WERI-Rb-1 (cell line): ENCODE data around the gene GPS2.

Experiments
- DNase-seq: peaks from one replicate; pipeline ENCODE4 v3.0.0-alpha.2; 2020
- H3K27ac ChIP-seq: fragments of 250-450 bp; sonication (Bioruptor Pico); 2 replicates; pipeline ENCODE4 v1.5.1; 2020; ENCODE audit warnings: mild to moderate bottlenecking, moderate library complexity
- H3K27me3 ChIP-seq: fragments of 250-450 bp; sonication (Bioruptor Pico); 2 replicates; pipeline ENCODE4 v1.5.1; 2021; ENCODE audit warnings: mild to moderate bottlenecking, low read depth, moderate library complexity; ENCODE audit not compliant: insufficient read depth, severe bottlenecking
- H3K36me3 ChIP-seq: fragments of 250-450 bp; sonication (Bioruptor Pico); 2 replicates; pipeline ENCODE4 v1.5.1; 2020; ENCODE audit warnings: mild to moderate bottlenecking, moderate library complexity
- H3K4me3 ChIP-seq: 2 replicates; pipeline ENCODE4 v1.5.1; 2011; ENCODE audit warnings: low read depth, mild to moderate bottlenecking, control low read depth, low read length
- H3K9me3 ChIP-seq: fragments of 250-450 bp; sonication (Bioruptor Pico); 2 replicates; pipeline ENCODE4 v1.5.1; 2021; ENCODE audit warnings: mild to moderate bottlenecking, moderate library complexity; ENCODE audit not compliant: severe bottlenecking
- TF ChIP-seq, protein P1 (sequence below): IDR thresholded peaks from 2 replicates; pipeline ENCODE4 v1.5.1; 2011; ENCODE audit warnings: low read depth, mild to moderate bottlenecking, control low read depth, inconsistent platforms, low read length

Gene GPS2

GRCh38 chr17:7329374-7329996 lies 14.3 kb upstream of the GPS2 start:
- Histone ChIP-seq H3K9me3 (no peaks in the 10 kb centered on the region), H3K27me3 (no peaks in the 10 kb centered on the region), H3K27ac (peak overlapping the region; percentile 80), H3K36me3 (peaks cover 19% of the 10 kb centered on the region), H3K4me3 (peak overlapping the region; percentile 69)
- TF ChIP-seq, protein P1, sequence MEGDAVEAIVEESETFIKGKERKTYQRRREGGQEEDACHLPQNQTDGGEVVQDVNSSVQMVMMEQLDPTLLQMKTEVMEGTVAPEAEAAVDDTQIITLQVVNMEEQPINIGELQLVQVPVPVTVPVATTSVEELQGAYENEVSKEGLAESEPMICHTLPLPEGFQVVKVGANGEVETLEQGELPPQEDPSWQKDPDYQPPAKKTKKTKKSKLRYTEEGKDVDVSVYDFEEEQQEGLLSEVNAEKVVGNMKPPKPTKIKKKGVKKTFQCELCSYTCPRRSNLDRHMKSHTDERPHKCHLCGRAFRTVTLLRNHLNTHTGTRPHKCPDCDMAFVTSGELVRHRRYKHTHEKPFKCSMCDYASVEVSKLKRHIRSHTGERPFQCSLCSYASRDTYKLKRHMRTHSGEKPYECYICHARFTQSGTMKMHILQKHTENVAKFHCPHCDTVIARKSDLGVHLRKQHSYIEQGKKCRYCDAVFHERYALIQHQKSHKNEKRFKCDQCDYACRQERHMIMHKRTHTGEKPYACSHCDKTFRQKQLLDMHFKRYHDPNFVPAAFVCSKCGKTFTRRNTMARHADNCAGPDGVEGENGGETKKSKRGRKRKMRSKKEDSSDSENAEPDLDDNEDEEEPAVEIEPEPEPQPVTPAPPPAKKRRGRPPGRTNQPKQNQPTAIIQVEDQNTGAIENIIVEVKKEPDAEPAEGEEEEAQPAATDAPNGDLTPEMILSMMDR, result no peak
- peak; percentile 99 for DNase-seq

DNA sequence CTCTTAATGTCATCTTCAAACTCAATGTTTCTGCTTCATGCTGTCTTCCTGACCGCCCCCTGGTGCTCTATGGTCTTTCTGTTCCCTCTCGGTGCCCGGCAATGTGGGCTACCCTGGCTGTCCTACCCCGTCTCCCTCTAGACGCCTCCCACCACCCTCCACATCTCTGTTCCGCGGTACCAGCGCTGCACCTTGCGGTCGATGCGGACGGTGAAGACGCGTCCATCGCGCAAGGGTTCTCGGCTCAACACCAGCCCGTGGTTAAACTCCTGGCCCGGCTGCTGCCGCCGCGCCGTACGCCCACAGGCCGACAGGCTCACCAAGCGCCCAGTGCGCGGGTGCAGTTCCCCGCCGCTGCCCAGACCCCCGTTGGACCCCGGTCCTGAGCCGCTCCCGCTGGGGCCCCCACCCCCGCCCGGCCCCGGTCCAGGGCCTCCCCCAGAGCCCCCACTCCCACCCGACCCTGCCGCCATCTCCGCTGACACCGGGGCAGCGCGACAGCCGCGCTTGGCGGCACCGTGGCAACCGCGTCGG lies 13.7 kb upstream of the GPS2 start, which contains the start of gene NEURL4:
TSS of gene NEURL4 (minus strand) at position 496 of the 534 bp plus-strand sequence. CDS start at position 473, 23 bp downstream.
- peak within 1 kb of the TSS; percentile 80 for H3K27ac ChIP-seq
- TF ChIP-seq, protein P1, result no peak

DNA sequence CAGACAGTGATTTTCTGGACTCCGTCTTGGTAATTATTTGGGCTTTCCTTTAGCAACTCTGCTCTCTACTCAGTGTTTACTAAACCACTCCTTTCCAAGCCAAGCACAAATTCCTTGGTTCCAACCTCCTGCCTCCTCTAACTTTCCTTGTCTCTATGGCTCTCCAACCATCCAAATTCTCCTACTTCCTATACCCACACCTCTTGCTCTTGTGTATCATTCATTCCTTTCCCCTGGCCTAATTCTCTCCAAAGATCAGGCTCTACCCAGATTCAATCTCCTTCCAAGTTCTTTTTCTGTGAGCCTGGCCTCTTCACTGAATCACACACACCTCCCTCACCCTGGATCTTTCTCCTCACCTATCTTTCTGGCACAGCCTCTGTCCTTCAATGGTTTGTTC lies 12.8 kb upstream of the GPS2 start:
- TF ChIP-seq, protein P1, result no peak
- no peak overlapping the region for H3K27ac ChIP-seq
- DNase-seq, result no peak
- no peaks in the 10 kb centered on the region for H3K27me3 ChIP-seq
- H3K36me3 ChIP-seq, result peaks cover 34% of the 10 kb centered on the region
- H3K9me3 ChIP-seq, result no peaks in the 10 kb centered on the region
- no peak overlapping the region for H3K4me3 ChIP-seq

More for the DNA sequence above, 13.7 kb upstream of the GPS2 start, which contains the start of gene NEURL4:
- H3K27me3 ChIP-seq, result no peaks in the 10 kb centered on the region
- H3K4me3 ChIP-seq, result peak within 1 kb of the TSS; percentile 69
- H3K36me3 ChIP-seq, result peaks cover 25% of the 10 kb centered on the region
- DNase-seq, result peak; percentile 40
- no peaks in the 10 kb centered on the region for H3K9me3 ChIP-seq

- TF ChIP-seq, protein P1, result no peak
- Histone ChIP-seq H3K9me3 (no peaks in the 10 kb centered on the region), H3K36me3 (peaks cover 39% of the 10 kb centered on the region), H3K27ac (no peak overlapping the region), H3K4me3 (no peak overlapping the region), H3K27me3 (no peaks in the 10 kb centered on the region)
- no peak for DNase-seq
Observed at GRCh38 chr17:7327501-7327900, 12.3 kb upstream of the GPS2 start.

GRCh38 chr17:7327056-7327455 lies 11.9 kb upstream of the GPS2 start:
- Histone ChIP-seq H3K4me3 (no peak overlapping the region), H3K36me3 (peaks cover 43% of the 10 kb centered on the region), H3K27ac (no peak overlapping the region), H3K27me3 (no peaks in the 10 kb centered on the region), H3K9me3 (no peaks in the 10 kb centered on the region)
- TF ChIP-seq, protein P1, result no peak
- no peak for DNase-seq

GRCh38 chr17:7326186-7326585 lies 11.0 kb upstream of the GPS2 start:
- Histone ChIP-seq H3K9me3 (no peaks in the 10 kb centered on the region), H3K27me3 (no peaks in the 10 kb centered on the region), H3K27ac (no peak overlapping the region), H3K4me3 (no peak overlapping the region), H3K36me3 (peaks cover 52% of the 10 kb centered on the region)
- TF ChIP-seq, protein P1, result no peak
- DNase-seq, result no peak
